Astrocyte (in vitro differentiated cells and primary cell): ENCODE measurements around the gene ZNHIT3.

ENCODE experiments used
- EZH2 ChIP-seq: IDR thresholded peaks from 2 replicates; pipeline ENCODE4 v1.6.1; 2012; ENCODE audit warnings: mild to moderate bottlenecking, low read length, inconsistent platforms; ENCODE audit not compliant: insufficient read depth
- TF ChIP-seq, protein P1 (sequence below): IDR thresholded peaks from 2 replicates; pipeline ENCODE4 v1.5.1; 2011; ENCODE audit warnings: low read depth, mild to moderate bottlenecking, inconsistent platforms, low read length, moderate library complexity; ENCODE audit not compliant: insufficient read depth

DNA sequence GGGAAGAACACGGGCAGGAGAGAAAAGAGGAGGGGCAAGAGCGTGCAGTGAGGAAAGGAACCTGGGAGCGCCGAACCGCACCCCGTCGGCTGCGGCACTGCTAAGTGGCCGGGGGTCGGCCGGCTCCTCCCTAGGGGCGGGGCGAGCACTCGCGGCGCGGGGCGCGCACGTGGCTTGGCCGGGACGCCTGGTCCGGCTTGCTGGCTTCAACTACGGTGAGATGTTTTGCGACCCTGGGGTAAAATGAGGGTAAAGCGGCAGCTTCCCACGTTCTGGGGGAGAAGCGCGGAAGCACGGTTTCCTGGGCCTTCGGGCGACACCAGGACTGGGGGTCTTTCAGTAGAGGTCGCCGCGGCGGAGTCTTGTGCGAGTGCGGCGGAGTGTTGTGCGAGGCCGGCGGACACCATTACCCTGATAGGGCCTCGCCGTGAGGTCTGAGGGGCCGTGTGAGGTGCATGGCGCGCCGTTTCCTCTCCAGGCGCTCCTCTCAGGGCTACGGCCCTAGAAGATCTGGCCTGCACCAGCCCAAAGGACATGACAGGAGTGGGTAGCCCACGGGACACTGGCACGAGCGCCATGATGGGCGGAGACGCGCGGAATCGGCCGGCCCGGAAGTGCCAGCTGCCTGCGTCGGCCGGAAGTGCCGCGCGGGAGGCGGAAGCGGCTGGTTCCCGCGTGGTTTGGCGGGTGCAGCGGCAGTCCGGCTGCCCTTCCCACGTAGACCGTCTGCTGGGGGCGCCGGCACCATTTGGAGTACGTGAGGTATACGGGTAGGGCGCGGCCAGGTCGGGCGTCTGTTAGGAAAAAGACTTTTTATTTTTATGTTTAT, 48.6 kb downstream of the ZNHIT3 start, which contains the start of the genes MYO19 and PIGW:
- TF ChIP-seq, protein P1, sequence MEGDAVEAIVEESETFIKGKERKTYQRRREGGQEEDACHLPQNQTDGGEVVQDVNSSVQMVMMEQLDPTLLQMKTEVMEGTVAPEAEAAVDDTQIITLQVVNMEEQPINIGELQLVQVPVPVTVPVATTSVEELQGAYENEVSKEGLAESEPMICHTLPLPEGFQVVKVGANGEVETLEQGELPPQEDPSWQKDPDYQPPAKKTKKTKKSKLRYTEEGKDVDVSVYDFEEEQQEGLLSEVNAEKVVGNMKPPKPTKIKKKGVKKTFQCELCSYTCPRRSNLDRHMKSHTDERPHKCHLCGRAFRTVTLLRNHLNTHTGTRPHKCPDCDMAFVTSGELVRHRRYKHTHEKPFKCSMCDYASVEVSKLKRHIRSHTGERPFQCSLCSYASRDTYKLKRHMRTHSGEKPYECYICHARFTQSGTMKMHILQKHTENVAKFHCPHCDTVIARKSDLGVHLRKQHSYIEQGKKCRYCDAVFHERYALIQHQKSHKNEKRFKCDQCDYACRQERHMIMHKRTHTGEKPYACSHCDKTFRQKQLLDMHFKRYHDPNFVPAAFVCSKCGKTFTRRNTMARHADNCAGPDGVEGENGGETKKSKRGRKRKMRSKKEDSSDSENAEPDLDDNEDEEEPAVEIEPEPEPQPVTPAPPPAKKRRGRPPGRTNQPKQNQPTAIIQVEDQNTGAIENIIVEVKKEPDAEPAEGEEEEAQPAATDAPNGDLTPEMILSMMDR: no peak
- no peak for TF ChIP-seq EZH2
